Measurements from ENCODE around the gene HMGN3.

DNA sequence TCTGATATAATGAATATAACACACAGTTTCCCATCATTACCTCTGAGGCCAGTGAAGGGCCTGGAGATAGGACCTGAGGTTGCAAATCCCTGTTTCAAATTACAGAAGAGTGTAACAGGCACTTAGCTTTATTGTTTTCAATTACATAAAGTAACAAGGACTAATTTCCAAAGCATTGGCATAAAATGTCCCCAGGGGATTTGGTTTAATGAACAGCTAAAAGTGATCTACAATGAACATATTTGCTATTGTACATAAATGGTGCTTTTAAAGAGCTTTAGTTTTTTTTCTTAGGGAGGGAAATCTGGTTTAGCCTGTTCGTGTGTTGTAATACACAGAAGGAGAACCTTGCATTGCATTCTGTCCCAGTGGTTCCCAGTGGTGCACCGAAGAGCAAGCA lies 54.4 kb downstream of the HMGN3 start:
- no peak for TF ChIP-seq ARNTL (CRISPR knock-in tag; IDR thresholded peaks at IDR 0.05; ENCODE audit: borderline replicate concordance, low read depth)
- no peak for TF ChIP-seq ZFP30 (CRISPR knock-in tag; IDR thresholded peaks at IDR 0.05)
- TF ChIP-seq, protein P1, sequence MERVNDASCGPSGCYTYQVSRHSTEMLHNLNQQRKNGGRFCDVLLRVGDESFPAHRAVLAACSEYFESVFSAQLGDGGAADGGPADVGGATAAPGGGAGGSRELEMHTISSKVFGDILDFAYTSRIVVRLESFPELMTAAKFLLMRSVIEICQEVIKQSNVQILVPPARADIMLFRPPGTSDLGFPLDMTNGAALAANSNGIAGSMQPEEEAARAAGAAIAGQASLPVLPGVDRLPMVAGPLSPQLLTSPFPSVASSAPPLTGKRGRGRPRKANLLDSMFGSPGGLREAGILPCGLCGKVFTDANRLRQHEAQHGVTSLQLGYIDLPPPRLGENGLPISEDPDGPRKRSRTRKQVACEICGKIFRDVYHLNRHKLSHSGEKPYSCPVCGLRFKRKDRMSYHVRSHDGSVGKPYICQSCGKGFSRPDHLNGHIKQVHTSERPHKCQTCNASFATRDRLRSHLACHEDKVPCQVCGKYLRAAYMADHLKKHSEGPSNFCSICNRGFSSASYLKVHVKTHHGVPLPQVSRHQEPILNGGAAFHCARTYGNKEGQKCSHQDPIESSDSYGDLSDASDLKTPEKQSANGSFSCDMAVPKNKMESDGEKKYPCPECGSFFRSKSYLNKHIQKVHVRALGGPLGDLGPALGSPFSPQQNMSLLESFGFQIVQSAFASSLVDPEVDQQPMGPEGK (CRISPR knock-in tag; IDR thresholded peaks at IDR 0.05; ENCODE audit: borderline replicate concordance): no peak
- no peak for TF ChIP-seq ZNF565 (CRISPR knock-in tag; conservative IDR thresholded peaks at IDR 0.05; ENCODE audit: low read depth)
- no peak for TF ChIP-seq RARB (CRISPR knock-in tag; IDR thresholded peaks at IDR 0.05)
- no peak for TF ChIP-seq ESRRG (CRISPR knock-in tag; IDR thresholded peaks at IDR 0.05)
- no peak for TF ChIP-seq GLIS3 (CRISPR knock-in tag; IDR thresholded peaks at IDR 0.05)
- TF ChIP-seq CSRNP3 (CRISPR knock-in tag; IDR thresholded peaks at IDR 0.05): no peak
- TF ChIP-seq ZFP3 (CRISPR knock-in tag; IDR thresholded peaks at IDR 0.05): no peak
- no peak for TF ChIP-seq ISL1 (CRISPR knock-in tag; IDR thresholded peaks at IDR 0.05)
- TF ChIP-seq SNAI2 (CRISPR knock-in tag; IDR thresholded peaks at IDR 0.05): no peak
- TF ChIP-seq, protein P2, sequence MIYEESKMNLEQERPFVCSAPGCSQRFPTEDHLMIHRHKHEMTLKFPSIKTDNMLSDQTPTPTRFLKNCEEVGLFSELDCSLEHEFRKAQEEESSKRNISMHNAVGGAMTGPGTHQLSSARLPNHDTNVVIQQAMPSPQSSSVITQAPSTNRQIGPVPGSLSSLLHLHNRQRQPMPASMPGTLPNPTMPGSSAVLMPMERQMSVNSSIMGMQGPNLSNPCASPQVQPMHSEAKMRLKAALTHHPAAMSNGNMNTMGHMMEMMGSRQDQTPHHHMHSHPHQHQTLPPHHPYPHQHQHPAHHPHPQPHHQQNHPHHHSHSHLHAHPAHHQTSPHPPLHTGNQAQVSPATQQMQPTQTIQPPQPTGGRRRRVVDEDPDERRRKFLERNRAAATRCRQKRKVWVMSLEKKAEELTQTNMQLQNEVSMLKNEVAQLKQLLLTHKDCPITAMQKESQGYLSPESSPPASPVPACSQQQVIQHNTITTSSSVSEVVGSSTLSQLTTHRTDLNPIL (CRISPR knock-in tag; IDR thresholded peaks at IDR 0.05; ENCODE audit: low read depth): no peak
- no peak for TF ChIP-seq ZC3H10 (CRISPR knock-in tag; IDR thresholded peaks at IDR 0.05)
- TF ChIP-seq, protein P3, sequence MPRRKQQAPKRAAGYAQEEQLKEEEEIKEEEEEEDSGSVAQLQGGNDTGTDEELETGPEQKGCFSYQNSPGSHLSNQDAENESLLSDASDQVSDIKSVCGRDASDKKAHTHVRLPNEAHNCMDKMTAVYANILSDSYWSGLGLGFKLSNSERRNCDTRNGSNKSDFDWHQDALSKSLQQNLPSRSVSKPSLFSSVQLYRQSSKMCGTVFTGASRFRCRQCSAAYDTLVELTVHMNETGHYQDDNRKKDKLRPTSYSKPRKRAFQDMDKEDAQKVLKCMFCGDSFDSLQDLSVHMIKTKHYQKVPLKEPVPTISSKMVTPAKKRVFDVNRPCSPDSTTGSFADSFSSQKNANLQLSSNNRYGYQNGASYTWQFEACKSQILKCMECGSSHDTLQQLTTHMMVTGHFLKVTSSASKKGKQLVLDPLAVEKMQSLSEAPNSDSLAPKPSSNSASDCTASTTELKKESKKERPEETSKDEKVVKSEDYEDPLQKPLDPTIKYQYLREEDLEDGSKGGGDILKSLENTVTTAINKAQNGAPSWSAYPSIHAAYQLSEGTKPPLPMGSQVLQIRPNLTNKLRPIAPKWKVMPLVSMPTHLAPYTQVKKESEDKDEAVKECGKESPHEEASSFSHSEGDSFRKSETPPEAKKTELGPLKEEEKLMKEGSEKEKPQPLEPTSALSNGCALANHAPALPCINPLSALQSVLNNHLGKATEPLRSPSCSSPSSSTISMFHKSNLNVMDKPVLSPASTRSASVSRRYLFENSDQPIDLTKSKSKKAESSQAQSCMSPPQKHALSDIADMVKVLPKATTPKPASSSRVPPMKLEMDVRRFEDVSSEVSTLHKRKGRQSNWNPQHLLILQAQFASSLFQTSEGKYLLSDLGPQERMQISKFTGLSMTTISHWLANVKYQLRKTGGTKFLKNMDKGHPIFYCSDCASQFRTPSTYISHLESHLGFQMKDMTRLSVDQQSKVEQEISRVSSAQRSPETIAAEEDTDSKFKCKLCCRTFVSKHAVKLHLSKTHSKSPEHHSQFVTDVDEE (CRISPR knock-in tag; IDR thresholded peaks at IDR 0.05): no peak

Data from SK-N-SH treated with all-trans-retinoic acid at 6 μM for 48 hours (cell line).